Measurements from ENCODE around the gene DDX11. TPM values are rescaled to one million over a fixed set of nuclear protein-coding genes. Genes with fewer than 3 reads are reported as not detected.
"Not testable (repeated sequence)": the region's sequence is repeated elsewhere in the genome, so short reads cannot be mapped to it uniquely, and the experiment has no call there.

The DDX11 gene
- total RNA-seq, 2 experiments from 2014 or later, result 143 to 147 TPM

DNA sequence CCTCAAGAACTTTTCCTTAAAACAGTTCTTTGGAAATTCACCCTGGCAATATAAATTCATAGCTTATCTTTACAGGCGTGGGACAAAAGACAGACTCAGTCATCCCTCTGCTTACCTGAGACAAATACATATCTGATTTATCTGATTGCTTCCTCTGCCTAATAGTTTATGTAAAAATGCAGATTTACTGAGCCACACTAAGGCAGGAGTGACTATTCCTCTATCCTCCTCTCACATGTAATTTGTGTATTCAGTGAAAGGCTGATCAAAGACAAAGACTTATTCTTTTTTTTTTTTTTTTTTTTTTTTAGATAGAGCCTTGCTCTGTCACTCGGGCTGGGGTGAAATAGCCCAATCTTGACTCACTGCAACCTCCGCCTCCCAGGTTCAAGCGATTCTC lies 77.1 kb downstream of the DDX11 start:
- POLR2A ChIA-PET, result not testable (repeated sequence)

More for the DNA sequence above, 77.1 kb downstream of the DDX11 start:
- H3K36me3 Mint-ChIP-seq (ENCODE audit: low read depth); H3K27me3 Mint-ChIP-seq; DNase-seq; intact Hi-C loops (cut with micrococcal nuclease); H3K4me3 Mint-ChIP-seq; H3K4me1 Mint-ChIP-seq (ENCODE audit: low read depth); CTCF ChIA-PET; ATAC-seq; H3K9me3 Mint-ChIP-seq; H3K27ac Mint-ChIP-seq: not testable (repeated sequence)

Other genes with a start within 250 kb of the DDX11 start
- gene TSPAN11, start 147.1 kb upstream of the DDX11 start, total RNA-seq, result not detected

Data from activated CD8-positive, alpha-beta T cell treated with anti-CD3 and anti-CD28 coated beads for 36 hours (primary cell).